ENCODE data around the gene SUGP1.
"Not testable (repeated sequence)": the region's sequence is repeated elsewhere in the genome, so short reads cannot be mapped to it uniquely, and the experiment has no call there.

SUGP1 gene

GRCh38 chr19:19320361-19321140 lies at the start of gene SUGP1, which contains the start of gene MAU2:
Gene SUGP1 (minus strand): TSS chr19:19320509. CDS start chr19:19320496, 13 bp downstream.
Gene MAU2 (plus strand): TSS chr19:19320829. CDS start chr19:19320860, 31 bp downstream.
- DNase-seq = peak; percentile 84

- no peak for DNase-seq
Measured at GRCh38 chr19:19368087-19368486, 47.8 kb upstream of the SUGP1 start.

- DNase-seq = peak; percentile 61
Measured at GRCh38 chr19:19366434-19367396, 46.4 kb upstream of the SUGP1 start.

- no peak for DNase-seq
Measured at GRCh38 chr19:19362075-19362474, 41.8 kb upstream of the SUGP1 start.

- peak; percentile 31 for DNase-seq
Measured at GRCh38 chr19:19361075-19361594, 40.8 kb upstream of the SUGP1 start.

GRCh38 chr19:19356901-19357566 lies 36.7 kb upstream of the SUGP1 start:
- no peak for DNase-seq

GRCh38 chr19:19356500-19356899 lies 36.2 kb upstream of the SUGP1 start:
- no peak for DNase-seq

GRCh38 chr19:19355606-19356139 lies 35.4 kb upstream of the SUGP1 start:
- no peak for DNase-seq

- DNase-seq = no peak
Measured at GRCh38 chr19:19354932-19355331, 34.6 kb upstream of the SUGP1 start.

GRCh38 chr19:19354007-19354406 lies 33.7 kb upstream of the SUGP1 start:
- DNase-seq = no peak

GRCh38 chr19:19352823-19353222 lies 32.5 kb upstream of the SUGP1 start:
- DNase-seq = no peak

- DNase-seq = not testable (repeated sequence)
Measured at GRCh38 chr19:19350756-19351155, 30.4 kb upstream of the SUGP1 start.

GRCh38 chr19:19349365-19349764 lies 29.1 kb upstream of the SUGP1 start:
- no peak for DNase-seq

- DNase-seq = no peak
Measured at GRCh38 chr19:19348266-19348665, 28.0 kb upstream of the SUGP1 start.

- DNase-seq = no peak
Measured at GRCh38 chr19:19347401-19348110, 27.2 kb upstream of the SUGP1 start.

- DNase-seq = no peak
Measured at GRCh38 chr19:19345970-19346369, 25.7 kb upstream of the SUGP1 start.

- no peak for DNase-seq
Measured at GRCh38 chr19:19345232-19345631, 24.9 kb upstream of the SUGP1 start.

GRCh38 chr19:19343762-19344161 lies 23.5 kb upstream of the SUGP1 start:
- DNase-seq = no peak

- DNase-seq = no peak
Measured at GRCh38 chr19:19343016-19343362, 22.7 kb upstream of the SUGP1 start.

GRCh38 chr19:19342086-19343015 lies 22.0 kb upstream of the SUGP1 start:
- no peak for DNase-seq

- no peak for DNase-seq
Measured at GRCh38 chr19:19341026-19341425, 20.7 kb upstream of the SUGP1 start.
